ENCODE results near the gene IL15RA. TPM values are rescaled to one million over a fixed set of nuclear protein-coding genes. Genes with fewer than 3 reads are reported as not detected.

IL15RA gene
- total and polyA plus RNA-seq, 3 experiments from 2014 or later, result 19.8 to 33.5 (median 30.1) TPM

DNA sequence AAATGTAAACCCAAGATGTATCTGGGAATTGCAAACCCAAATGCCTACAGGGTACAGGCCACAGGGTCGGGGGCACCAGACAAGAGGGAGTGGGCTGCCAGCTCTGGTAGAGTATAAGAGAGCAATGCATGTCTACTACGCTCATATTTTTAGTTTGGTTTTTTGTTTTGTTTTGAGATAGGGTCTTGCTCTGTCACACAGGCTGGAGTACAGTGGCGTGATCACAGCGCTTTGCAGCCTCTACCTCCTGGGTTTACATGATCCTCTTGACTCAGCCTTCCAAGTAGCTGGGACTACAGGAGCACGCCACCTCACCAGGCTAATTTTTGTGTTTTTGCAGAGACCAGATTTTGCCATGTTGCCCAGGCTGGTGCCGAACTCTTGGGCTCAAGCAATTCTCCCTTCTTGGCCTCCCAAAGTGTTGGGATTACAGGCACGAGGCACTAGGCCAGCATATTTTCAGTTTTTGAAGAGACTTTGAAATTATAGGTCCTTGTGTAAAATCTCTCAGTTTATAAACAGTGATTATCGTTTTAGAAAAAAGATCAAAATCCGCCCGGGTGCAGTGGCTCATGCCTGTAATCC, 11.1 kb upstream of the IL15RA start:
- H3K36me3 ChIP-seq (ENCODE audit: insufficient read depth, low read length), result no peaks in the 10 kb centered on the region
- peak overlapping the region in 2 of 7 donors; percentile 5 to 6 for H3K4me3 Mint-ChIP-seq
- ChIA-PET POLR2A (no interaction called here), CTCF (no interaction called here)
- no peak overlapping the region for H3K27ac Mint-ChIP-seq
- H3K27me3 ChIP-seq (ENCODE audit: insufficient read depth, low read length, poor library complexity, severe bottlenecking), result no peaks in the 10 kb centered on the region
- peaks cover 3% of the 10 kb centered on the region for H3K9me3 ChIP-seq (ENCODE audit: low read length)
- peaks cover 4 to 7% of the 10 kb centered on the region in 2 donors for H3K27me3 Mint-ChIP-seq
- H3K27ac ChIP-seq (ENCODE audit: low read depth, low read length), result no peak overlapping the region
- H3K36me3 Mint-ChIP-seq, result peaks cover 0 to 15% (median 3%) of the 10 kb centered on the region in 3 donors
- H3K9me3 Mint-ChIP-seq, result peaks cover 7 to 15% (median 12%) of the 10 kb centered on the region in 5 donors
- peaks cover 6 to 9% (median 8%) of the 10 kb centered on the region in 3 donors for H3K4me1 Mint-ChIP-seq
- no peak overlapping the region for H3K4me3 ChIP-seq (ENCODE audit: low read length)
- DNase-seq, result no peak
- no peaks in the 10 kb centered on the region for H3K4me1 ChIP-seq (ENCODE audit: insufficient read depth, low read length)

DNA sequence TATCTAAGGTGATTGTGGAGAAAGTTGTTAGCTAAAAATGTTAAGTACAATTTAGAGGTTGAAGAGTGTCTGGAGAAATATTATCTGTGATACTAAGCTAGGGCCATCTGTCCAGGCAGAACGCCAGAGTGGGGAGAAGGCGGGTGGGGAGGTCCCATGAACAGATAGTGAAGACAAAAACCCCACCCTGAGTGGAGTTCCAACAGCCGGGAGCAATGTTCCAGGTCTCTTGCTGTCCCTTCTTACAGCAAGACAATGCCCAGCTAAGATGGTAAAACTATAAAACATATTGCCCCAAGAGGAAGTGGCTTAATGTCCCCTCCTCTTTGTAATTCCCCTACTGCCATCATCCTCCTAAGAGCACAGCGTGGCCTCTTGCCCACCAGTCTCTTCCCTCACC, 10.4 kb upstream of the IL15RA start:
- H3K27ac ChIP-seq (ENCODE audit: low read depth, low read length), result no peak overlapping the region
- H3K27me3 ChIP-seq (ENCODE audit: insufficient read depth, low read length, poor library complexity, severe bottlenecking), result no peaks in the 10 kb centered on the region
- no peak overlapping the region for H3K27ac Mint-ChIP-seq
- POLR2A ChIA-PET, result no interaction called here
- H3K36me3 Mint-ChIP-seq, result peaks cover 0 to 15% (median 3%) of the 10 kb centered on the region in 3 donors
- H3K4me3 ChIP-seq (ENCODE audit: low read length), result no peak overlapping the region
- H3K4me1 ChIP-seq (ENCODE audit: insufficient read depth, low read length), result no peaks in the 10 kb centered on the region
- no peak for DNase-seq
- H3K4me3 Mint-ChIP-seq, result peak overlapping the region in 1 of 7 donors; percentile 6
- H3K9me3 ChIP-seq (ENCODE audit: low read length), result peaks cover 3% of the 10 kb centered on the region
- peaks cover 6 to 9% (median 8%) of the 10 kb centered on the region in 3 donors for H3K4me1 Mint-ChIP-seq
- no peaks in the 10 kb centered on the region for H3K36me3 ChIP-seq (ENCODE audit: insufficient read depth, low read length)
- CTCF ChIA-PET, result no interaction called here
- peaks cover 4 to 7% of the 10 kb centered on the region in 2 donors for H3K27me3 Mint-ChIP-seq
- peaks cover 7 to 15% (median 12%) of the 10 kb centered on the region in 5 donors for H3K9me3 Mint-ChIP-seq

DNA sequence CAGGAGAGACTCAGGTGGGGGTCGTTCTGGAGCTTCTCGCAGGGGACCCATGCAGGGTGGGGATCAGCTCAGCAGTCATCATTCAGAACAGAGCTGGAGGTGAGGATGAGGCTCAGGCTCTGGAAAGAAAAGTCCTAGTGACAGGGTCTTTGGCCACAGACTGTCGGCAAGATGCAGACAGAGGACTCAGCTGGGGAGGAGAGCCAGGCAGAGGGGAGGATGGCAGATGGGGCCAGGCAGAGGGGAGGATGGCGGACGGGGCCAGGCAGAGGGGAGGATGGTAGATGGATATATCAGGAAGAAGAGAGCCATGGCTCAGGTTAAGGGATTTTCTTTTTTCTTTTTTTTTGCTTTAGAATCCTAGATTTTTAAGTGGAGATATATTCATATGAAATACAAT, 7.7 kb upstream of the IL15RA start:
- no peak overlapping the region for H3K4me3 Mint-ChIP-seq
- H3K27me3 ChIP-seq (ENCODE audit: insufficient read depth, low read length, poor library complexity, severe bottlenecking), result no peaks in the 10 kb centered on the region
- H3K9me3 ChIP-seq (ENCODE audit: low read length), result no peaks in the 10 kb centered on the region
- no peak overlapping the region for H3K27ac Mint-ChIP-seq
- peaks cover 6 to 15% (median 8%) of the 10 kb centered on the region in 3 donors for H3K4me1 Mint-ChIP-seq
- no peak for DNase-seq
- H3K27ac ChIP-seq (ENCODE audit: low read depth, low read length), result no peak overlapping the region
- H3K36me3 ChIP-seq (ENCODE audit: insufficient read depth, low read length), result no peaks in the 10 kb centered on the region
- ChIA-PET POLR2A (no interaction called here), CTCF (no interaction called here)
- no peaks in the 10 kb centered on the region for H3K36me3 Mint-ChIP-seq
- H3K4me1 ChIP-seq (ENCODE audit: insufficient read depth, low read length), result no peaks in the 10 kb centered on the region
- H3K9me3 Mint-ChIP-seq, result no peaks in the 10 kb centered on the region
- no peak overlapping the region for H3K4me3 ChIP-seq (ENCODE audit: low read length)
- H3K27me3 Mint-ChIP-seq, result peaks cover 4% of the 10 kb centered on the region in 2 donors

DNA sequence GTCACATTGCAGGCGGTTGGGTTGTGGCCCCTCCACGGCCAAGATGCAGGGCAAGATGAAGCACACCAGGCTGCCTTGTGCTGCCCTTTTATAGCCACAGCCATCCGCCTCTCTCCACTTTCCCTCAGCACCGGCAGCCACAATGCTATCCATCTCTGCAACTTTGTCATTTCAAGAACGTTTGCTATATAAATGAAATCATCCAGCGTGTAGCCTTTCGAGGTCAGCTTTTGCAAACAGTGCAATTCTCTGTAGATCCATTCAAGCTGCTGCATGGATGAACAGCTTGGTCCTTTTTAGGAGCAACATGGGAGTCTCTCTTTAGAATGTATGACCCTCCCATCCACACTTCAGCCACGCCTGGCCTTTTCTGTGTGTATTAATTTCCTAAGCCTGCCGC, 6.4 kb upstream of the IL15RA start:
- Mint-ChIP-seq H3K27ac (peak overlapping the region in 1 of 8 donors; percentile 9), H3K36me3 (no peaks in the 10 kb centered on the region), H3K4me3 (no peak overlapping the region), H3K27me3 (peaks cover 4% of the 10 kb centered on the region in 2 donors), H3K4me1 (peaks cover 6 to 15% (median 8%) of the 10 kb centered on the region in 3 donors), H3K9me3 (no peaks in the 10 kb centered on the region)
- Histone ChIP-seq H3K4me1 (ENCODE audit: insufficient read depth, low read length) (no peaks in the 10 kb centered on the region), H3K4me3 (ENCODE audit: low read length) (no peak overlapping the region), H3K9me3 (ENCODE audit: low read length) (no peaks in the 10 kb centered on the region), H3K27ac (ENCODE audit: low read depth, low read length) (no peak overlapping the region), H3K27me3 (ENCODE audit: insufficient read depth, low read length, poor library complexity, severe bottlenecking) (no peaks in the 10 kb centered on the region), H3K36me3 (ENCODE audit: insufficient read depth, low read length) (no peaks in the 10 kb centered on the region)
- ChIA-PET POLR2A (no interaction called here), CTCF (no interaction called here)
- DNase-seq, result no peak

DNA sequence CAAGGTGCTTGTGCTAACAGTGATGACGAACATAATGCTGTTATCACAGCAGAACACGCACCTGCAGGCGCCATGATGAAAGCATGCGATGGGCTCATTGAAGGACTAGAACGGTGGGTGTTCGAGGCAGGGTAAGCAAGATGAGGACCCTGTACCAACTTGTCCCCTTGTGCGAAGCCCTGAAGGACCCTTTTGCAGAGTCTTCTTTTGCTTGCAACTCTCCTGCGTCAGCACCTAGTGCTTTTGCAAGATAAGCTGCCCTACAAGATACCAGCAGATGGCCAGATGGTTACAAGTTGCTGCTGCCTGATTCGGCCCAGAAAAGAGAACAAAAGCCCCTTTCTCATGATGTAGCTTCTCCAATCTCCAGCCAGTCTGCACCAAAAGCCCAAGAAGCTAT, 4.2 kb upstream of the IL15RA start:
- H3K4me3 Mint-ChIP-seq, result peak overlapping the region in 1 of 7 donors; percentile 77
- H3K36me3 ChIP-seq (ENCODE audit: insufficient read depth, low read length), result no peaks in the 10 kb centered on the region
- no peak overlapping the region for H3K4me3 ChIP-seq (ENCODE audit: low read length)
- DNase-seq, result no peak
- no peak overlapping the region for H3K27ac Mint-ChIP-seq
- CTCF ChIA-PET, result no interaction called here
- POLR2A ChIA-PET, result interaction anchor here (0.6 to 0.9 kb wide), 2 partner anchors 61 to 70 kb away, joined by 3 to 8 read pairs; no protein-coding TSS in a partner anchor
- no peak overlapping the region for H3K27ac ChIP-seq (ENCODE audit: low read depth, low read length)
- H3K27me3 Mint-ChIP-seq, result peaks cover 0 to 4% of the 10 kb centered on the region in 2 donors
- H3K9me3 ChIP-seq (ENCODE audit: low read length), result no peaks in the 10 kb centered on the region
- H3K27me3 ChIP-seq (ENCODE audit: insufficient read depth, low read length, poor library complexity, severe bottlenecking), result no peaks in the 10 kb centered on the region
- peaks cover 5% of the 10 kb centered on the region for H3K4me1 ChIP-seq (ENCODE audit: insufficient read depth, low read length)
- H3K4me1 Mint-ChIP-seq, result peaks cover 4 to 10% (median 6%) of the 10 kb centered on the region in 3 donors
- no peaks in the 10 kb centered on the region for H3K9me3 Mint-ChIP-seq
- H3K36me3 Mint-ChIP-seq, result peaks cover 0 to 4% (median 0%) of the 10 kb centered on the region in 3 donors

DNA sequence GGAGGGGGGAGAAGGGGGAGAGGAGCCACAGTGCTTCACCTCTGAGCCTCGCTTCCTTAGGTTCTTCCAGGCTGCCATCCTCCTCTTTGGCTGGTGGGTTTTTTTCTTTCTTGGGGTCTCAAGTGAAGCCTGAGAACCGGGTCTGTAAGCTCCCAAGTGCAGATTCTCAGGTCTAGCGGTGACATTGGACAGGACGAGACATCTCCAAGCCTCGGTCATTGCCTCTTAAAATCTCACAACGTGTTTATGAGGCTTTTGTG, 817 bp upstream of the IL15RA start:
- DNase-seq, result no peak
- Mint-ChIP-seq H3K36me3 (peaks cover 0 to 9% (median 0%) of the 10 kb centered on the region in 3 donors), H3K4me3 (peak overlapping the region; percentile 88 to 99 (median 98)), H3K9me3 (no peaks in the 10 kb centered on the region), H3K4me1 (peaks cover 23 to 40% (median 35%) of the 10 kb centered on the region in 3 donors), H3K27ac (peak overlapping the region; percentile 54 to 98 (median 93)), H3K27me3 (no peaks in the 10 kb centered on the region)
- Histone ChIP-seq H3K27me3 (ENCODE audit: insufficient read depth, low read length, poor library complexity, severe bottlenecking) (no peaks in the 10 kb centered on the region), H3K9me3 (ENCODE audit: low read length) (no peaks in the 10 kb centered on the region), H3K36me3 (ENCODE audit: insufficient read depth, low read length) (no peaks in the 10 kb centered on the region), H3K4me3 (ENCODE audit: low read length) (peak overlapping the region; percentile 86), H3K27ac (ENCODE audit: low read depth, low read length) (peak overlapping the region; percentile 89), H3K4me1 (ENCODE audit: insufficient read depth, low read length) (peaks cover 16% of the 10 kb centered on the region)
- ChIA-PET POLR2A (interaction anchor here (0.6 to 2.2 kb wide), 3 partner anchors 88 to 580 kb away, joined by 6 to 7 read pairs (median 6); partner anchors contain the start of genes ANKRD16 and FBH1), CTCF (interaction anchor here (2.1 to 2.7 kb wide), 3 partner anchors 36 to 108 kb away, joined by 6 to 11 read pairs (median 10); no protein-coding TSS in a partner anchor)

DNA sequence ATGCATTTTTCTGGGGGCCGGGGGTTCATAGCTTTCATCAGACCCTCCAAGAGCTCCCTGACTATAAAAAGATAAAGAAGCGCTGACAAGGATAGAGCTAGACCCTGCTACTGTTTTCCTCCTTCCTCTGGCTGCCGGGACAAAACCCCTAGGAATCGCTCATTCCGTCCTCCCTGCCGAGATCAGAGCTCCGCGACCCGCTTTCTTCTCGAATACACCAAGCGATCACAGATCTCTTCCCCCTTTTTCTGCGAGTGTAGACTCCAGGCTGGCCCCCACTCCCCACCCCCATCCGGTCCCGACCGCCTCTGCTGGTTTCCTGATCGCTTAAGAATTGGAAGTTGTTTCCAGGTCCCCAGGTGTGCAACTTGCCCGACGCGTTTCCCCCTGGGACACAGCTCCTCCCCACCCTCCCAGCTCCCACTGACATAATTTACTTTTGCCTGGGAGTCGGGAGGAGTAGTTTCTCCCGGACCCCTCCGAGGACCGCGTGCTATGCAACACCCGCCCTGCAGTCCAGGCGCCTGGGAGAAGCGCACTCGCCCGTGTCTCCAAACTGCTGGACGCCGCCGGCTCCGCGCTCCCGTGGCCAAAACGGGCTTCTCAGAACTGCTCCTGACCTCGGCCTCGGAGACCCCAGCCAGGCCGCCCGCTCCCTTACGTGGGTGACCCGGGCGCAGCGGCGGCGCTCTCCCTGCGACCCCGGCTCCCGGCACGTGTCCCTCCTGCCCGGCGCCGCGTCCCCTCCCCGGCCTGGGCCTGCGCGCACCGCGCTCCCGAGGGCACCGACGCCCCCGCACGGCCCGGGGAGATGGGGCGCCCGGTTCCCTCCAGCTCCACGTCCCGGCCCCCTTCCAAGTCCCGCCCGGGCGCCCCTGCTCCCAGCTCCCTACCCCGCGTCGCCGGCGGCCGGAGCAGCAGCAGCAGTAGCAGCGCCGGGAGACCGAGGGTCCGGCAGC, 552 bp downstream of the IL15RA start:
- peak overlapping the region; percentile 91 to 98 (median 96) for H3K27ac Mint-ChIP-seq

More for the DNA sequence above, 552 bp downstream of the IL15RA start:
- no peaks in the 10 kb centered on the region for H3K9me3 Mint-ChIP-seq
- no peaks in the 10 kb centered on the region for H3K27me3 Mint-ChIP-seq
- H3K9me3 ChIP-seq (ENCODE audit: low read length), result no peaks in the 10 kb centered on the region
- ChIA-PET CTCF (interaction anchor here (0.9 to 2.7 kb wide), 11 partner anchors 9 to 113 kb away, joined by 3 to 11 read pairs (median 3); partner anchors contain the start of genes ANKRD16 and FBH1), POLR2A (interaction anchor here (0.6 to 2.2 kb wide), 3 partner anchors 74 to 505 kb away, joined by 3 to 6 read pairs (median 6); partner anchors contain the start of genes ANKRD16 and FBH1)
- H3K4me3 ChIP-seq (ENCODE audit: low read length), result peak overlapping the region; percentile 86
- peaks cover 19% of the 10 kb centered on the region for H3K4me1 ChIP-seq (ENCODE audit: insufficient read depth, low read length)
- peak overlapping the region; percentile 89 for H3K27ac ChIP-seq (ENCODE audit: low read depth, low read length)
- no peaks in the 10 kb centered on the region for H3K27me3 ChIP-seq (ENCODE audit: insufficient read depth, low read length, poor library complexity, severe bottlenecking)
- peaks cover 0 to 9% (median 0%) of the 10 kb centered on the region in 3 donors for H3K36me3 Mint-ChIP-seq
- peak; percentile 14 to 59 (median 24) for DNase-seq
- no peaks in the 10 kb centered on the region for H3K36me3 ChIP-seq (ENCODE audit: insufficient read depth, low read length)
- peak overlapping the region; percentile 96 to 99 (median 98) for H3K4me3 Mint-ChIP-seq
- peaks cover 28 to 50% (median 46%) of the 10 kb centered on the region in 3 donors for H3K4me1 Mint-ChIP-seq

Measured in CD8-positive, alpha-beta memory T cell (primary cell).